ENCODE results near the gene TMF1. TPM values are rescaled to one million over a fixed set of nuclear protein-coding genes. Genes with fewer than 3 reads are reported as not detected.

Gene TMF1
- total RNA-seq, 1 experiment from 2014 or later = 14.2 TPM

GRCh38 chr3:69097407-69098086 lies 45.4 kb upstream of the TMF1 start:
- no peak for DNase-seq (ENCODE audit: low spot score)
- POLR2A ChIA-PET (ENCODE audit: low non-redundant PET) = no interaction called here

GRCh38 chr3:69096299-69096698 lies 44.2 kb upstream of the TMF1 start:
- CTCF ChIA-PET = no interaction called here
- Histone ChIP-seq H3K36me3 (ENCODE audit: insufficient read depth, low read length, poor library complexity, severe bottlenecking) (no peaks in the 10 kb centered on the region), H3K27me3 (replicated peaks; ENCODE audit: insufficient read depth, low read depth, low read length, poor library complexity) (no peaks in the 10 kb centered on the region), H3K9me3 (ENCODE audit: low read depth, low read length, poor library complexity, severe bottlenecking) (no peaks in the 10 kb centered on the region), H3K4me1 (ENCODE audit: insufficient read depth, low read length, poor library complexity, severe bottlenecking) (peaks cover 12% of the 10 kb centered on the region), H3K4me3 (ENCODE audit: low read depth, low read length, poor library complexity, severe bottlenecking) (no peak overlapping the region), H3K27ac (ENCODE audit: low read depth, low read length, poor library complexity, severe bottlenecking) (no peak overlapping the region)
- TF ChIP-seq EZH2 (IDR thresholded peaks at IDR 0.05; ENCODE audit: borderline replicate concordance, low read depth, low read length, poor library complexity, severe bottlenecking) = no peak
- TF ChIP-seq, protein P1, sequence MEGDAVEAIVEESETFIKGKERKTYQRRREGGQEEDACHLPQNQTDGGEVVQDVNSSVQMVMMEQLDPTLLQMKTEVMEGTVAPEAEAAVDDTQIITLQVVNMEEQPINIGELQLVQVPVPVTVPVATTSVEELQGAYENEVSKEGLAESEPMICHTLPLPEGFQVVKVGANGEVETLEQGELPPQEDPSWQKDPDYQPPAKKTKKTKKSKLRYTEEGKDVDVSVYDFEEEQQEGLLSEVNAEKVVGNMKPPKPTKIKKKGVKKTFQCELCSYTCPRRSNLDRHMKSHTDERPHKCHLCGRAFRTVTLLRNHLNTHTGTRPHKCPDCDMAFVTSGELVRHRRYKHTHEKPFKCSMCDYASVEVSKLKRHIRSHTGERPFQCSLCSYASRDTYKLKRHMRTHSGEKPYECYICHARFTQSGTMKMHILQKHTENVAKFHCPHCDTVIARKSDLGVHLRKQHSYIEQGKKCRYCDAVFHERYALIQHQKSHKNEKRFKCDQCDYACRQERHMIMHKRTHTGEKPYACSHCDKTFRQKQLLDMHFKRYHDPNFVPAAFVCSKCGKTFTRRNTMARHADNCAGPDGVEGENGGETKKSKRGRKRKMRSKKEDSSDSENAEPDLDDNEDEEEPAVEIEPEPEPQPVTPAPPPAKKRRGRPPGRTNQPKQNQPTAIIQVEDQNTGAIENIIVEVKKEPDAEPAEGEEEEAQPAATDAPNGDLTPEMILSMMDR (conservative IDR thresholded peaks at IDR 0.05; ENCODE audit: low read depth, low read length) = no peak
- intact Hi-C loops (cut with micrococcal nuclease; ENCODE audit: unreplicated experiment) = no loop called here
- POLR2A ChIA-PET (ENCODE audit: low non-redundant PET) = no interaction called here
- no peak for DNase-seq (ENCODE audit: low spot score)
- no TSS peak for BruUV-seq (replicated peaks)

More at GRCh38 chr3:69097407-69098086, 45.4 kb upstream of the TMF1 start:
- no peaks in the 10 kb centered on the region for H3K27me3 ChIP-seq (replicated peaks; ENCODE audit: insufficient read depth, low read depth, low read length, poor library complexity)
- intact Hi-C loops (cut with micrococcal nuclease; ENCODE audit: unreplicated experiment) = no loop called here
- H3K4me3 ChIP-seq (ENCODE audit: low read depth, low read length, poor library complexity, severe bottlenecking) = no peak overlapping the region
- TF ChIP-seq, protein P1 (conservative IDR thresholded peaks at IDR 0.05; ENCODE audit: low read depth, low read length) = no peak
- no peak for TF ChIP-seq EZH2 (IDR thresholded peaks at IDR 0.05; ENCODE audit: borderline replicate concordance, low read depth, low read length, poor library complexity, severe bottlenecking)
- H3K4me1 ChIP-seq (ENCODE audit: insufficient read depth, low read length, poor library complexity, severe bottlenecking) = peaks cover 7% of the 10 kb centered on the region
- H3K9me3 ChIP-seq (ENCODE audit: low read depth, low read length, poor library complexity, severe bottlenecking) = no peaks in the 10 kb centered on the region
- CTCF ChIA-PET = no interaction called here
- H3K36me3 ChIP-seq (ENCODE audit: insufficient read depth, low read length, poor library complexity, severe bottlenecking) = no peaks in the 10 kb centered on the region
- no peak overlapping the region for H3K27ac ChIP-seq (ENCODE audit: low read depth, low read length, poor library complexity, severe bottlenecking)
- no TSS peak for BruUV-seq (replicated peaks)

DNA sequence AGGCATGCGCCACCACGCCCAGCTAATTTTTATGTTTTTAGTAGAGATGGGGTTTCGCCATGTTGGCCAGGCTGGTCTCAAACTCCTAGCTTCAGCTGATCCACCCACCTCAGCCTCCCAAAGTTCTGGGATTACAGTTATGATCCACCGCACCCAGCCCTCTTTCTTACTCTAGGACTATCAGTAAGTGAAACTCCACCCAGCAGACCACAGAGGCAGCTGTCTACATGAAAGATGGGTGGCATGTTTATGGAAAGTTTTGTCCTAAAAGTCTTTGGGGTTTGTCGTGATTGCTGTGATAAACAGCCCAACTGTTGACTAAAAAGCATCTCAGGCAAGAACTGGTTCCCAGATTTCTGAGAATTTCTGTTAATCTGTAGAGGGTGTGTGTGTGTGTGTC lies 43.5 kb upstream of the TMF1 start:
- no peak overlapping the region for H3K27ac ChIP-seq (ENCODE audit: low read depth, low read length, poor library complexity, severe bottlenecking)
- BruUV-seq (replicated peaks) = no TSS peak
- H3K36me3 ChIP-seq (ENCODE audit: insufficient read depth, low read length, poor library complexity, severe bottlenecking) = no peaks in the 10 kb centered on the region
- H3K4me1 ChIP-seq (ENCODE audit: insufficient read depth, low read length, poor library complexity, severe bottlenecking) = peaks cover 12% of the 10 kb centered on the region
- intact Hi-C loops (cut with micrococcal nuclease; ENCODE audit: unreplicated experiment) = no loop called here
- DNase-seq (ENCODE audit: low spot score) = no peak
- POLR2A ChIA-PET (ENCODE audit: low non-redundant PET) = no interaction called here
- CTCF ChIA-PET = no interaction called here
- no peak for TF ChIP-seq EZH2 (IDR thresholded peaks at IDR 0.05; ENCODE audit: borderline replicate concordance, low read depth, low read length, poor library complexity, severe bottlenecking)
- TF ChIP-seq, protein P1 (conservative IDR thresholded peaks at IDR 0.05; ENCODE audit: low read depth, low read length) = no peak
- H3K27me3 ChIP-seq (replicated peaks; ENCODE audit: insufficient read depth, low read depth, low read length, poor library complexity) = no peaks in the 10 kb centered on the region
- H3K9me3 ChIP-seq (ENCODE audit: low read depth, low read length, poor library complexity, severe bottlenecking) = no peaks in the 10 kb centered on the region
- H3K4me3 ChIP-seq (ENCODE audit: low read depth, low read length, poor library complexity, severe bottlenecking) = no peak overlapping the region

Measured in A673 (cell line).